Measurements from ENCODE around the gene BMPER. TPM values are rescaled to one million over a fixed set of nuclear protein-coding genes. Genes with fewer than 3 reads are reported as not detected.

BMPER gene
- total RNA-seq, 1 experiment from 2014 or later, result 0.50 TPM

GRCh38 chr7:34139086-34139485 is 233.7 kb downstream of the BMPER start:
- ChIA-PET CTCF (no interaction called here), POLR2A (ENCODE audit: unreplicated experiment) (no interaction called here)
- DNase-seq, result no peak
- Histone ChIP-seq H3K36me3 (ENCODE audit: low read depth) (no peaks in the 10 kb centered on the region), H3K79me2 (ENCODE audit: low read depth) (no peaks in the 10 kb centered on the region), H3K4me2 (no peak overlapping the region), H3F3A (ENCODE audit: insufficient read depth, low read depth) (no peaks in the 10 kb centered on the region), H2AFZ (no peak overlapping the region), H3K9me2 (ENCODE audit: insufficient read depth) (0 out of 2 replicates have a peak, but pooled peaks cover 3% of the 10 kb centered on the region), H3K4me1 (replicated peaks; ENCODE audit: insufficient read depth) (no peaks in the 10 kb centered on the region), H4K20me1 (ENCODE audit: insufficient read depth) (no peaks in the 10 kb centered on the region), H3K9me3 (ENCODE audit: insufficient read depth, low read depth) (no peaks in the 10 kb centered on the region), H3K27ac (no peak overlapping the region), H3K27me3 (ENCODE audit: insufficient read depth, low read depth) (peaks cover 5% of the 10 kb centered on the region; the same call in 1 of the 2 replicates), H3K4me3 (no peak overlapping the region)
- TF ChIP-seq CTCF (conservative IDR thresholded peaks at IDR 0.05), result no peak
- TF ChIP-seq EZH2 (IDR thresholded peaks at IDR 0.05; ENCODE audit: low read depth), result no peak
- intact Hi-C loops (cut with micrococcal nuclease; ENCODE audit: unreplicated experiment), result no loop called here
- BruUV-seq (replicated peaks), result no TSS peak

- Histone ChIP-seq H3K4me3 (no peak overlapping the region), H3F3A (ENCODE audit: insufficient read depth, low read depth) (no peaks in the 10 kb centered on the region), H3K9me3 (ENCODE audit: insufficient read depth, low read depth) (no peaks in the 10 kb centered on the region), H3K27ac (no peak overlapping the region), H2AFZ (no peak overlapping the region), H4K20me1 (ENCODE audit: insufficient read depth) (no peaks in the 10 kb centered on the region), H3K4me1 (replicated peaks; ENCODE audit: insufficient read depth) (no peaks in the 10 kb centered on the region), H3K9me2 (ENCODE audit: insufficient read depth) (0 out of 2 replicates have a peak, but pooled peaks cover 3% of the 10 kb centered on the region), H3K4me2 (no peak overlapping the region), H3K79me2 (ENCODE audit: low read depth) (no peaks in the 10 kb centered on the region), H3K36me3 (ENCODE audit: low read depth) (no peaks in the 10 kb centered on the region), H3K27me3 (ENCODE audit: insufficient read depth, low read depth) (peaks cover 5% of the 10 kb centered on the region; the same call in 1 of the 2 replicates)
- intact Hi-C loops (cut with micrococcal nuclease; ENCODE audit: unreplicated experiment), result loop anchor here (5.0 kb wide), 1 partner anchor 182 kb away; no protein-coding TSS in a partner anchor
- ChIA-PET CTCF (no interaction called here), POLR2A (ENCODE audit: unreplicated experiment) (no interaction called here)
- BruUV-seq (replicated peaks), result no TSS peak
- TF ChIP-seq EZH2 (IDR thresholded peaks at IDR 0.05; ENCODE audit: low read depth) (no peak), CTCF (conservative IDR thresholded peaks at IDR 0.05) (no peak)
- DNase-seq, result no peak
These were observed 234.7 kb downstream of the BMPER start for GRCh38 chr7:34140066-34140465.

GRCh38 chr7:34143402-34143801 is 238.1 kb downstream of the BMPER start:
- Histone ChIP-seq H3K27me3 (ENCODE audit: insufficient read depth, low read depth) (peaks cover 14% of the 10 kb centered on the region; the same call in 1 of the 2 replicates), H3K9me3 (ENCODE audit: insufficient read depth, low read depth) (no peaks in the 10 kb centered on the region), H2AFZ (no peak overlapping the region), H3K4me2 (no peak overlapping the region), H3K27ac (no peak overlapping the region), H3K36me3 (ENCODE audit: low read depth) (no peaks in the 10 kb centered on the region), H3K79me2 (ENCODE audit: low read depth) (no peaks in the 10 kb centered on the region), H4K20me1 (ENCODE audit: insufficient read depth) (no peaks in the 10 kb centered on the region), H3K9me2 (ENCODE audit: insufficient read depth) (0 out of 2 replicates have a peak, but pooled peaks cover 3% of the 10 kb centered on the region), H3K4me3 (no peak overlapping the region), H3F3A (ENCODE audit: insufficient read depth, low read depth) (no peaks in the 10 kb centered on the region), H3K4me1 (replicated peaks; ENCODE audit: insufficient read depth) (no peaks in the 10 kb centered on the region)
- no TSS peak for BruUV-seq (replicated peaks)
- no peak for DNase-seq
- CTCF ChIA-PET, result no interaction called here
- POLR2A ChIA-PET (ENCODE audit: unreplicated experiment), result no interaction called here
- intact Hi-C loops (cut with micrococcal nuclease; ENCODE audit: unreplicated experiment), result loop anchor here (5.0 kb wide), 1 partner anchor 179 kb away; no protein-coding TSS in a partner anchor
- TF ChIP-seq EZH2 (IDR thresholded peaks at IDR 0.05; ENCODE audit: low read depth) (no peak), CTCF (conservative IDR thresholded peaks at IDR 0.05) (no peak)
